Neural progenitor cell (in vitro differentiated cells): Measurements from ENCODE around the gene MYO10.

Source experiments
- CTCF ChIP-seq: fragments of 200-600 bp; sonication (generic); IDR thresholded peaks from 2 replicates; pipeline ENCODE4 v1.5.1; 2017; ENCODE audit warnings: antibody characterized with exemption, mild to moderate bottlenecking
- EZH2phosphoT487 ChIP-seq: fragments of 200-600 bp; sonication (generic); IDR thresholded peaks from 2 replicates; pipeline ENCODE4 v1.6.1; 2017; ENCODE audit warnings: antibody characterized with exemption

DNA sequence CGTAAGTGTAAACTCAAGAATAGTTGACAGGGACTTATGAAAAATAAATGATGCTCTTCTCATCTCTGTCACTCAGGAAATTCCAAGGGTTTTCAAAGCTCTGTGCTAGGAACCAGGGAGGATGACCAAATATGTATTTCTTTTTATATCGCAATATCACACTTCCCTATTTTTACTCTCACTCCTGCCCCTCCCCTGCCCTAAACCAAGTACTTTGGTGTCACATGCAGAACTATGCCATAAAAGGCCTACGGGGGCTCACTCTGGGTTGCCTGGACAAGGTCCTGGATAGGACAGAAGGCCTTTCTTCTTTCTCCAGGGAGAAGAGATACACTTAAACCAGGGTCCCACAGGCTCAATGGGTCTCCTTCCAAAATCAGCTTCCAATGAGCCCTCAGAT is 311.0 kb downstream of the MYO10 start:
- TF ChIP-seq CTCF, result no peak
- no peak for TF ChIP-seq EZH2phosphoT487
